Endothelial cell of umbilical vein (primary cell): ENCODE measurements around the gene PECR. TPM values are rescaled to one million over a fixed set of nuclear protein-coding genes. Genes with fewer than 3 reads are reported as not detected.

Source experiments
- BruUV-seq: library from RNA; stranded (reverse); fragments of 400-500 nt; replicated peaks from 2 replicates; lab custom pipeline; 2021; lab: Mats Ljungman, UMichigan
- CTCF ChIA-PET: fragments of 300-600, 350-600 bp; sonication (Branson Sonifier 250); formaldehyde crosslinking; loops from one replicate; lab custom pipeline; 2021; ENCODE audit warnings: antibody characterized with exemption, inconsistent platforms; lab: Charles Lee
- POLR2A ChIA-PET: fragments of 300-600, 350-600 bp; sonication (Branson Sonifier 250); formaldehyde crosslinking; loops from one replicate; lab custom pipeline; 2021; ENCODE audit warnings: antibody characterized with exemption, inconsistent platforms; lab: Charles Lee
- DNase-seq: peaks from one replicate; pipeline ENCODE4 v3.0.0-alpha.2; 2011; ENCODE audit warnings: low read depth, low spot score
- FAIRE-seq: peaks from 2 replicates; lab custom pipeline; 2011; peaks lifted over from hg19 to GRCh38; lab: Jason Lieb, UNC
- H2AFZ ChIP-seq: 2 replicates; pipeline ENCODE4 v1.6.0; 2012; ENCODE audit warnings: low read depth, low read length, control low read depth, inconsistent platforms
- H3K27ac ChIP-seq: 2 replicates; pipeline ENCODE4 v1.5.1; 2011; ENCODE audit warnings: low read depth, mild to moderate bottlenecking, control low read depth, low read length, moderate library complexity; ENCODE audit not compliant: insufficient read depth
- H3K27me3 ChIP-seq, 2 experiments: 2 replicates each; pipeline versions ENCODE4 v1.6.0 to v1.6.1; 2011; ENCODE audit warnings: low read length in 2 of 2, mixed read lengths in 1 of 2; ENCODE audit not compliant: control insufficient read depth in 2 of 2, insufficient read depth in 2 of 2
- H3K36me3 ChIP-seq, 2 experiments: 2 replicates in 1 of 2; 3 replicates in 1 of 2; pipeline ENCODE4 v1.5.1; 2011; ENCODE audit warnings: low read length in 2 of 2, mild to moderate bottlenecking in 1 of 2, moderate library complexity in 1 of 2; ENCODE audit not compliant: control insufficient read depth in 2 of 2, insufficient read depth in 2 of 2; ENCODE audit errors: extremely low read depth in 1 of 2
- H3K4me1 ChIP-seq: 3 replicates; pipeline ENCODE4 v1.5.1; 2011; ENCODE audit warnings: mild to moderate bottlenecking, low read length; ENCODE audit not compliant: control insufficient read depth, insufficient read depth; ENCODE audit errors: extremely low read depth
- H3K4me2 ChIP-seq: 2 replicates; pipeline ENCODE4 v1.6.1; 2011; ENCODE audit warnings: low read length, control low read depth, mixed read lengths; ENCODE audit not compliant: insufficient read depth
- H3K4me3 ChIP-seq, 3 experiments: fragments of 200-600 bp in 1 of 3; sonication (generic), shearing (Covaris generic) in 1 of 3; replicated peaks in 1 of 3; 2 replicates each; pipeline ENCODE4 v1.5.1; 2011 to 2016; ENCODE audit warnings: control low read depth in 3 of 3, low read length in 3 of 3, mild to moderate bottlenecking in 2 of 3, inconsistent platforms in 1 of 3, low read depth in 1 of 3, moderate library complexity in 1 of 3; ENCODE audit not compliant: insufficient read depth in 1 of 3
- H3K79me2 ChIP-seq: 2 replicates; pipeline ENCODE4 v1.6.0; 2012; ENCODE audit warnings: low read length, inconsistent platforms; ENCODE audit not compliant: control insufficient read depth, insufficient read depth
- H3K9ac ChIP-seq: replicated peaks from 2 replicates; pipeline ENCODE3; 2011; ENCODE audit warnings: low read length, control low read depth; ENCODE audit not compliant: insufficient read depth; ENCODE audit errors: extremely low read depth
- H3K9me1 ChIP-seq: replicated peaks from 3 replicates; pipeline ENCODE4 v1.6.0; 2011; ENCODE audit warnings: mild to moderate bottlenecking, low read length; ENCODE audit not compliant: control insufficient read depth, insufficient read depth; ENCODE audit errors: extremely low read depth
- H3K9me3 ChIP-seq: replicated peaks from 2 replicates; pipeline ENCODE4 v1.5.1; 2012; ENCODE audit warnings: low read length, inconsistent platforms; ENCODE audit not compliant: control insufficient read depth, insufficient read depth
- H4K20me1 ChIP-seq: replicated peaks from 2 replicates; pipeline ENCODE3; 2011; ENCODE audit warnings: mild to moderate bottlenecking, low read length; ENCODE audit not compliant: control insufficient read depth, insufficient read depth; ENCODE audit errors: extremely low read depth
- CTCF ChIP-seq, 2 donors: IDR thresholded peaks; 1 replicate in 1 of 2; 2 replicates in 1 of 2; pipeline ENCODE4 v1.5.1; 2011; ENCODE audit warnings: low read length in 2 of 2, mild to moderate bottlenecking in 2 of 2, moderate library complexity in 2 of 2, control low read depth in 1 of 2, inconsistent platforms in 1 of 2, low read depth in 1 of 2; ENCODE audit not compliant: insufficient read depth in 1 of 2; ENCODE audit errors: extremely low read depth in 1 of 2
- EZH2 ChIP-seq: IDR thresholded peaks from 2 replicates; pipeline ENCODE4 v1.6.1; 2012; ENCODE audit warnings: borderline replicate concordance, low read depth, mild to moderate bottlenecking, moderate library complexity, low read length, inconsistent platforms; ENCODE audit not compliant: severe bottlenecking
- FOS ChIP-seq: IDR thresholded peaks from 2 replicates; pipeline ENCODE4 v1.6.1; 2011; ENCODE audit warnings: mild to moderate bottlenecking, low read length, moderate library complexity, borderline replicate concordance; ENCODE audit not compliant: insufficient read depth
- GATA2 ChIP-seq: IDR thresholded peaks from 2 replicates; pipeline ENCODE4 v1.7.0; 2011; ENCODE audit warnings: low read depth, mild to moderate bottlenecking, moderate library complexity, mixed read lengths, low read length; ENCODE audit not compliant: insufficient read length, insufficient read depth
- MAX ChIP-seq: IDR thresholded peaks from 2 replicates; pipeline ENCODE4 v1.6.1; 2011; ENCODE audit not compliant: insufficient read depth, insufficient read length
- MYC ChIP-seq: IDR thresholded peaks from one replicate; pipeline ENCODE4 v1.6.1; 2011; ENCODE audit warnings: mild to moderate bottlenecking, low read depth, low read length
- dilution Hi-C: fragments of 300-500 bp; cut with MboI; formaldehyde crosslinking; loops from one replicate; pipeline ENCODE4 v1.15.0; 2019; ENCODE audit warnings: low sequenced_read_pairs; ENCODE audit not compliant: extremely low pct_ligation_motif_present
- intact Hi-C: fragments of 100-400 bp; cut with micrococcal nuclease; formaldehyde crosslinking; loops from one replicate; pipeline ENCODE4 v1.10.0; 2022
- polyA plus RNA-seq, 4 experiments: library from polyadenylated mRNA; depleted of rRNA in 3 of 4; stranded (reverse) in 3 of 4; unstranded in 1 of 4; fragments of >200 nt; gene quantifications; 2 replicates each; pipeline versions ENCODE4 v1.2.1 to v1.2.3, GENCODE V29; 2011 to 2012; ENCODE audit warnings: missing spikeins in 1 of 4
- total RNA-seq: library from RNA; stranded (reverse); gene quantifications from 2 replicates; pipeline ENCODE4 v1.2.3, GENCODE V29; 2021

The PECR gene
- total and polyA plus RNA-seq, 2 donors (not counting 3 experiments of a cell fraction or from before 2014, with no cell fraction given): 4.1 to 6.2 TPM

DNA sequence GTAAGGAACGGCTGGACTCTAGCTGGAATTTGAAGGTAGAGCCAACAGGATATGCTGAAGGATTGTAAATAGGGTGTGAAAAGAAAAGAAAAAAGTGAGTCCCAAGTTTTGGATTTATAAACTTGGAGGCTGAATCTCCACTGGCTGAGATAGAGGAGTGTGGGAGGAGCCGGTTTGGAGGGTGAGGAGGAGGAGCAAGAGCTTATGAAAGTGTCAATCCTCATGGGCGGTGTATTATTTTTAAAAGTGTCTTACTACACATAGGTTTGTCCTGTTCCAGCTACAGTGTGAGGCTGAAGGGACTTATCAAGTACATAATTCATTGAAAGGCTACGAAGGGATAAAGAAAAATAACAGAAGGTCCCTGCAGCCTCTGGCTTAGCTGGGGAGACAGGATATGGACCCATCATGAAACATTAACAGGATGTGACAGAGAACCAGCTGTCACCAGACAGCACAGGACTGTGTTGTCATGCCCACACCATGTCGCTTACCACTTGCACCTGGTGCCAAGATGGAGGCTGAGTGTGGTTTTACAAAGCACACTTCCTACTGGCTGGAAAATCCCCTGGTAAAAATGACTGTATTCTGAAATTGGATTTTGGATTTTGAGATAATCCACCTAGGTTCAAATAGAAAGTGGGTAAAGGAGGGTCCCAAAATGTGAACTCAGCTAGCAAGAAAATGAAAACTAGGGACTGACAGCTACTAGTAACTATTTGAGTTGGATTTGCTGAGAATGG, 65.7 kb downstream of the PECR start:
- H4K20me1 ChIP-seq: no peaks in the 10 kb centered on the region
- H3K27ac ChIP-seq: no peak overlapping the region
- DNase-seq: no peak
- no peaks in the 10 kb centered on the region for H3K79me2 ChIP-seq
- H3K36me3 ChIP-seq: no peaks in the 10 kb centered on the region
- H3K4me2 ChIP-seq: no peak overlapping the region
- no peaks in the 10 kb centered on the region for H3K9me3 ChIP-seq
- TF ChIP-seq MYC (no peak), MAX (no peak), GATA2 (no peak), EZH2 (no peak), FOS (no peak), CTCF (IDR thresholded peaks at IDR 0.05; ENCODE audit: extremely low read depth in 1 of 2, insufficient read depth in 1 of 2, low read depth in 1 of 2, low read length in 2 of 2) (no peak)
- no peak overlapping the region for H3K4me3 ChIP-seq
- H3K4me1 ChIP-seq: peaks cover 7% of the 10 kb centered on the region
- no TSS peak for BruUV-seq
- H3K9me1 ChIP-seq: no peaks in the 10 kb centered on the region
- no peak overlapping the region for H3K9ac ChIP-seq
- ChIA-PET POLR2A (no interaction called here), CTCF (interaction anchor here (0.8 to 2.2 kb wide), 4 partner anchors 8 to 66 kb away, joined by 3 to 9 read pairs (median 5); no protein-coding TSS in a partner anchor)
- no peak overlapping the region for H2AFZ ChIP-seq
- no peaks in the 10 kb centered on the region for H3K27me3 ChIP-seq
- intact Hi-C loops: no loop called here
- dilution Hi-C loops: no loop called here
- no peak for FAIRE-seq
